Neural cell (in vitro differentiated cells): ENCODE data around the gene CEACAM5. TPM values are rescaled to one million over a fixed set of nuclear protein-coding genes. Genes with fewer than 3 reads are reported as not detected.

Experiments used
- H2AFZ ChIP-seq: fragments of 200-600, 300-800 bp; sonication (generic), shearing (Covaris generic); 2 replicates; pipeline ENCODE4 v1.6.0; 2014; ENCODE audit warnings: low read depth, mild to moderate bottlenecking, antibody characterized with exemption, low read length, moderate library complexity
- H3F3A ChIP-seq: fragments of 200-600 bp; shearing (Covaris generic); 2 replicates; pipeline ENCODE4 v1.6.1; 2016; ENCODE audit warnings: mild to moderate bottlenecking, moderate library complexity, mixed read lengths, antibody characterized with exemption, low read length; ENCODE audit not compliant: insufficient read depth, poor library complexity, severe bottlenecking
- H3K27ac ChIP-seq: fragments of 200-600, 300-800 bp; sonication (generic), shearing (Covaris generic); 2 replicates; pipeline ENCODE4 v1.5.1; 2014; ENCODE audit warnings: mild to moderate bottlenecking, low read length, moderate library complexity
- H3K27me3 ChIP-seq: fragments of 300-800, 200-600 bp; sonication (generic), shearing (Covaris generic); 2 replicates; pipeline ENCODE4 v1.6.0; 2014; ENCODE audit warnings: mild to moderate bottlenecking, low read depth, low read length, moderate library complexity; ENCODE audit not compliant: insufficient read depth
- H3K36me3 ChIP-seq: fragments of 300-800, 200-600 bp; sonication (generic), shearing (Covaris generic); 2 replicates; pipeline ENCODE4 v1.5.1; 2014; ENCODE audit warnings: mild to moderate bottlenecking, antibody characterized with exemption, low read length, moderate library complexity; ENCODE audit not compliant: insufficient read depth
- H3K4me2 ChIP-seq: fragments of 300-800, 200-600 bp; sonication (generic), shearing (Covaris generic); 2 replicates; pipeline ENCODE4 v1.6.0; 2014; ENCODE audit warnings: mild to moderate bottlenecking, low read length
- H3K4me3 ChIP-seq: fragments of 300-800, 200-600 bp; sonication (generic), shearing (Covaris generic); 2 replicates; pipeline ENCODE4 v1.5.1; 2014; ENCODE audit warnings: mild to moderate bottlenecking, low read length, moderate library complexity
- H3K79me2 ChIP-seq: fragments of 200-600 bp; shearing (Covaris generic); replicated peaks from 2 replicates; pipeline ENCODE4 v1.6.0; 2014; ENCODE audit warnings: mild to moderate bottlenecking, low read length, moderate library complexity; ENCODE audit not compliant: insufficient read depth
- H3K9ac ChIP-seq: fragments of 300-800, 200-600 bp; sonication (generic), shearing (Covaris generic); 2 replicates; pipeline ENCODE4 v1.6.1; 2016; ENCODE audit warnings: mild to moderate bottlenecking, low read length, mixed read lengths
- H3K9me2 ChIP-seq: fragments of 200-600 bp; shearing (Covaris generic); 2 replicates; pipeline ENCODE4 v1.6.1; 2016; ENCODE audit warnings: mild to moderate bottlenecking, low read length, mixed read lengths; ENCODE audit not compliant: insufficient read depth
- H3K9me3 ChIP-seq: fragments of 200-600, 300-800 bp; sonication (generic), shearing (Covaris generic); 2 replicates; pipeline ENCODE4 v1.6.1; 2016; ENCODE audit warnings: mild to moderate bottlenecking, mixed run types, low read length, moderate library complexity, mixed read lengths
- H4K20me1 ChIP-seq: fragments of 200-600 bp; shearing (Covaris generic); 2 replicates; pipeline ENCODE4 v1.6.1; 2016; ENCODE audit warnings: mild to moderate bottlenecking, mixed run types; ENCODE audit not compliant: insufficient read depth
- CTCF ChIP-seq: fragments of 450-650 bp; IDR thresholded peaks from 2 replicates; pipeline ENCODE4 v1.5.1; 2014; ENCODE audit warnings: antibody characterized with exemption, mild to moderate bottlenecking, moderate library complexity; ENCODE audit not compliant: poor library complexity, severe bottlenecking
- EP300 ChIP-seq: fragments of 450-650 bp; conservative IDR thresholded peaks from 2 replicates; pipeline ENCODE4 v1.6.1; 2014; ENCODE audit warnings: antibody characterized with exemption, mild to moderate bottlenecking, moderate library complexity; ENCODE audit not compliant: poor library complexity, severe bottlenecking
- EZH2 ChIP-seq: fragments of 200-600, 300-800 bp; shearing (Covaris generic), sonication (generic); IDR thresholded peaks from 2 replicates; pipeline ENCODE4 v1.6.1; 2014; ENCODE audit warnings: antibody characterized with exemption, low read length, borderline replicate concordance, mild to moderate bottlenecking; ENCODE audit not compliant: insufficient read depth, poor library complexity, severe bottlenecking
- MXI1 ChIP-seq: fragments of 450-650 bp; conservative IDR thresholded peaks from 2 replicates; pipeline ENCODE4 v1.6.1; 2014; ENCODE audit warnings: antibody characterized with exemption, mild to moderate bottlenecking; ENCODE audit not compliant: poor library complexity, severe bottlenecking
- POLR2AphosphoS5 ChIP-seq: IDR thresholded peaks from 2 replicates; pipeline ENCODE4 v1.6.1; 2012
- RAD21 ChIP-seq: fragments of 450-650 bp; conservative IDR thresholded peaks from 2 replicates; pipeline ENCODE4 v1.6.1; 2014; ENCODE audit warnings: antibody characterized with exemption, mild to moderate bottlenecking, moderate library complexity
- REST ChIP-seq: IDR thresholded peaks from 2 replicates; pipeline ENCODE4 v1.6.1; 2012; ENCODE audit warnings: borderline replicate concordance
- SMC3 ChIP-seq: fragments of 450-650 bp; conservative IDR thresholded peaks from 2 replicates; pipeline ENCODE4 v1.6.1; 2014; ENCODE audit warnings: antibody characterized with exemption, mild to moderate bottlenecking, moderate library complexity; ENCODE audit not compliant: poor library complexity
- TAF1 ChIP-seq: IDR thresholded peaks from 2 replicates; pipeline ENCODE4 v1.6.1; 2012; ENCODE audit warnings: low read depth
- polyA plus RNA-seq: library from polyadenylated mRNA; depleted of rRNA; stranded (reverse); fragments of >200 nt; gene quantifications from 2 replicates; pipeline ENCODE4 v1.2.3, GENCODE V29; 2014

Gene CEACAM5
- polyA plus RNA-seq, 1 donor from 2014 or later: not detected

DNA sequence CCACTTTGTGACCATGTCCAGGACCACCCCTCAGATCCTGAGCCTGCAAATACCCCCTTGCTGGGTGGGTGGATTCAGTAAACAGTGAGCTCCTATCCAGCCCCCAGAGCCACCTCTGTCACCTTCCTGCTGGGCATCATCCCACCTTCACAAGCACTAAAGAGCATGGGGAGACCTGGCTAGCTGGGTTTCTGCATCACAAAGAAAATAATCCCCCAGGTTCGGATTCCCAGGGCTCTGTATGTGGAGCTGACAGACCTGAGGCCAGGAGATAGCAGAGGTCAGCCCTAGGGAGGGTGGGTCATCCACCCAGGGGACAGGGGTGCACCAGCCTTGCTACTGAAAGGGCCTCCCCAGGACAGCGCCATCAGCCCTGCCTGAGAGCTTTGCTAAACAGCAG, 12.7 kb upstream of the CEACAM5 start:
- no peak overlapping the region for H2AFZ ChIP-seq
- TF ChIP-seq TAF1 (no peak), EZH2 (no peak), REST (no peak), MXI1 (no peak), EP300 (no peak), CTCF (no peak), POLR2AphosphoS5 (no peak), SMC3 (no peak)
- H3K36me3 ChIP-seq: no peaks in the 10 kb centered on the region
- H3K9me2 ChIP-seq: no peaks in the 10 kb centered on the region
- H3F3A ChIP-seq: no peaks in the 10 kb centered on the region
- no peak overlapping the region for H3K27ac ChIP-seq
- no peaks in the 10 kb centered on the region for H3K27me3 ChIP-seq
- H4K20me1 ChIP-seq: no peaks in the 10 kb centered on the region
- H3K4me3 ChIP-seq: no peak overlapping the region
- no peak overlapping the region for H3K9ac ChIP-seq
- H3K4me2 ChIP-seq: no peak overlapping the region
- H3K79me2 ChIP-seq: no peaks in the 10 kb centered on the region
- H3K9me3 ChIP-seq: no peaks in the 10 kb centered on the region

- no peak overlapping the region for H3K4me2 ChIP-seq
- no peaks in the 10 kb centered on the region for H3K9me3 ChIP-seq
- H3K27me3 ChIP-seq: no peaks in the 10 kb centered on the region
- TF ChIP-seq RAD21 (no peak), CTCF (no peak), TAF1 (no peak), SMC3 (no peak), MXI1 (no peak), EP300 (no peak), REST (no peak), EZH2 (no peak), POLR2AphosphoS5 (no peak)
- H3F3A ChIP-seq: no peaks in the 10 kb centered on the region
- H3K79me2 ChIP-seq: no peaks in the 10 kb centered on the region
- H3K9me2 ChIP-seq: no peaks in the 10 kb centered on the region
- no peak overlapping the region for H3K27ac ChIP-seq
- H2AFZ ChIP-seq: no peak overlapping the region
- H3K9ac ChIP-seq: no peak overlapping the region
- H4K20me1 ChIP-seq: no peaks in the 10 kb centered on the region
- H3K4me3 ChIP-seq: no peak overlapping the region
- no peaks in the 10 kb centered on the region for H3K36me3 ChIP-seq
Observed at GRCh38 chr19:41696402-41697197, 11.8 kb upstream of the CEACAM5 start.
